ENCODE results near the gene KCNT1. TPM values are rescaled to one million over a fixed set of nuclear protein-coding genes. Genes with fewer than 3 reads are reported as not detected.

KCNT1 gene
- polyA plus RNA-seq, 2 of the 4 experiments (the other 2 are of a cell fraction) = not detected

GRCh38 chr9:135687216-135687615, 14.8 kb upstream of the KCNT1 start:
- ChIA-PET CTCF (no interaction called here), POLR2A (no interaction called here)
- FAIRE-seq (no peak), DNase-seq (ENCODE audit: low read depth in 1 of 2, low spot score in 1 of 2) (no peak), ATAC-seq (no peak)
- Histone ChIP-seq H3K27ac (no peak overlapping the region), H3K4me1 (no peaks in the 10 kb centered on the region), H3K9me3 (no peaks in the 10 kb centered on the region), H3K4me2 (no peak overlapping the region), H3K4me3 (no peak overlapping the region)
- TF ChIP-seq BHLHE40 (IDR thresholded peaks at IDR 0.05; ENCODE audit: low read depth, low read length) = no peak
- TF ChIP-seq FOSL2 (IDR thresholded peaks at IDR 0.05) = no peak
- TF ChIP-seq FOSL2 (CRISPR knock-in tag; IDR thresholded peaks at IDR 0.05) = no peak
- TF ChIP-seq NR3C1 (IDR thresholded peaks at IDR 0.05) = no peak
- TF ChIP-seq MAX (IDR thresholded peaks at IDR 0.05) = no peak
- TF ChIP-seq POLR2A (IDR thresholded peaks at IDR 0.05; ENCODE audit: low read length) = no peak
- TF ChIP-seq SREBF2 (IDR thresholded peaks at IDR 0.05) = no peak
- no peak for TF ChIP-seq RNF2 (IDR thresholded peaks at IDR 0.05; ENCODE audit: borderline replicate concordance, low read depth)
- TF ChIP-seq KDM5A (IDR thresholded peaks at IDR 0.05) = no peak
- TF ChIP-seq TFCP2L1 (CRISPR knock-in tag; IDR thresholded peaks at IDR 0.05) = no peak
- no peak for TF ChIP-seq CEBPB (IDR thresholded peaks at IDR 0.05)
- no peak for TF ChIP-seq TP53 (CRISPR knock-in tag; IDR thresholded peaks at IDR 0.05)
- no peak for TF ChIP-seq RAD21 (conservative IDR thresholded peaks at IDR 0.05 in 1 of 2, IDR thresholded peaks at IDR 0.05 in 1 of 2)
- TF ChIP-seq ZC3H11A (IDR thresholded peaks at IDR 0.05) = no peak
- TF ChIP-seq GATA3 (IDR thresholded peaks at IDR 0.05; ENCODE audit: borderline replicate concordance) = no peak
- TF ChIP-seq POLR2AphosphoS2 (conservative IDR thresholded peaks at IDR 0.05; ENCODE audit: low read length) = no peak
- WGBS (ENCODE audit: missing lambda C conversion rate) = 78% methylated on average over 15 of the region's 15 CpGs

GRCh38 chr9:135689011-135689410, 13.0 kb upstream of the KCNT1 start:
- H3K9me3 ChIP-seq = no peaks in the 10 kb centered on the region
- POLR2A ChIA-PET = no interaction called here
- H3K4me3 ChIP-seq = no peak overlapping the region
- ATAC-seq = no peak
- H3K4me2 ChIP-seq = no peak overlapping the region
- no peak overlapping the region for H3K27ac ChIP-seq
- no peak for FAIRE-seq
- CTCF ChIA-PET = no interaction called here
- TF ChIP-seq CHD4 (IDR thresholded peaks at IDR 0.05; ENCODE audit: borderline replicate concordance) (no peak), RNF2 (IDR thresholded peaks at IDR 0.05; ENCODE audit: borderline replicate concordance, low read depth) (no peak), SREBF2 (IDR thresholded peaks at IDR 0.05) (no peak), CEBPB (IDR thresholded peaks at IDR 0.05) (no peak), FOSL2 (IDR thresholded peaks at IDR 0.05) (no peak), FOSL2 (CRISPR knock-in tag; IDR thresholded peaks at IDR 0.05) (no peak), HDAC2 (IDR thresholded peaks at IDR 0.05) (no peak), NFE2L2 (conservative IDR thresholded peaks at IDR 0.05; ENCODE audit: low read length) (no peak), ZFP36 (IDR thresholded peaks at IDR 0.05; ENCODE audit: borderline replicate concordance, partially characterized antibody) (no peak), E2F6 (IDR thresholded peaks at IDR 0.05; ENCODE audit: borderline replicate concordance, low read depth) (no peak), RFX5 (IDR thresholded peaks at IDR 0.05) (no peak)
- 55% methylated on average over 10 of the region's 10 CpGs for WGBS (ENCODE audit: missing lambda C conversion rate)
- no peaks in the 10 kb centered on the region for H3K4me1 ChIP-seq
- no peak for DNase-seq (ENCODE audit: low read depth in 1 of 2, low spot score in 1 of 2)

- DNase-seq (ENCODE audit: low read depth in 1 of 2, low spot score in 1 of 2) (no peak), ATAC-seq (no peak), FAIRE-seq (no peak)
- H3K4me2 ChIP-seq = no peak overlapping the region
- no peaks in the 10 kb centered on the region for H3K4me1 ChIP-seq
- H3K9me3 ChIP-seq = no peaks in the 10 kb centered on the region
- ChIA-PET CTCF (no interaction called here), POLR2A (no interaction called here)
- H3K4me3 ChIP-seq = no peak overlapping the region
- 56% methylated on average over 16 of the region's 19 CpGs for WGBS (ENCODE audit: missing lambda C conversion rate)
- H3K27ac ChIP-seq = no peak overlapping the region
- TF ChIP-seq RCOR1 (IDR thresholded peaks at IDR 0.05; ENCODE audit: low read depth, low read length) (no peak), NR3C1 (IDR thresholded peaks at IDR 0.05) (no peak), HOXB5 (CRISPR knock-in tag; IDR thresholded peaks at IDR 0.05) (no peak), PHF8 (IDR thresholded peaks at IDR 0.05; ENCODE audit: borderline replicate concordance, low read depth) (no peak), ATOH8 (CRISPR knock-in tag; IDR thresholded peaks at IDR 0.05; ENCODE audit: low read depth) (no peak), MYC (IDR thresholded peaks at IDR 0.05; ENCODE audit: borderline replicate concordance, low read length) (no peak), ZFP36 (IDR thresholded peaks at IDR 0.05; ENCODE audit: borderline replicate concordance, partially characterized antibody) (no peak), HEYL (CRISPR knock-in tag; IDR thresholded peaks at IDR 0.05) (no peak), CHD2 (IDR thresholded peaks at IDR 0.05; ENCODE audit: low read length, partially characterized antibody) (no peak), E2F6 (IDR thresholded peaks at IDR 0.05; ENCODE audit: borderline replicate concordance, low read depth) (no peak), HOXB13 (CRISPR knock-in tag; IDR thresholded peaks at IDR 0.05; ENCODE audit: low read depth) (no peak), NPAS2 (CRISPR knock-in tag; IDR thresholded peaks at IDR 0.05; ENCODE audit: borderline replicate concordance) (no peak), KDM1A (IDR thresholded peaks at IDR 0.05; ENCODE audit: low read depth) (no peak), POLR2AphosphoS2 (conservative IDR thresholded peaks at IDR 0.05; ENCODE audit: low read length) (no peak)
These were observed 11.0 kb upstream of the KCNT1 start for GRCh38 chr9:135690836-135691570.
